ENCODE measurements around the gene SPTBN1. TPM values are rescaled to one million over a fixed set of nuclear protein-coding genes. Genes with fewer than 3 reads are reported as not detected.

Gene SPTBN1
- total RNA-seq, 2 experiments from 2014 or later: 171 to 184 TPM

DNA sequence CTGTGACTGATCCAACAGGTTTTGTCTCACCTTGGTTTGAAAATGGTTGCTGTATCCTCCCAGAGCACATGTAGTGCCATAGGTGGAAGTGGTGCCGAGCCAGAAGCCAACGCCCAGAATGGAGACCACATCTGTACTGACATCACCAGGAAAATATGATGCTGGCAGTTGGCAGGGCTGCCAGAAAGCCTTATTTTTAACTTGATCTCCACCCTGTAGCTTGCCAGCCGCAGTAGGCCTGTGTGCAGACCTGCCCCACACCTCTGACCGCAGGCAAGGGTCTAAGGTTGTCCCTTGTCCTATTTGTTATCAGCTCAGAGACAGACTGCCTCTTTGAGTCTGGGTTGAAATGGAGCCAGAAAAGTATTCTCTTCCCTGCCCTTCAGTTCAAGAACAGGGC, 143.8 kb downstream of the SPTBN1 start:
- Mint-ChIP-seq H3K36me3 (ENCODE audit: low read depth) (peaks cover 73% of the 10 kb centered on the region), H3K4me1 (peaks cover 98% of the 10 kb centered on the region), H3K4me3 (no peak overlapping the region), H3K27ac (peak overlapping the region; percentile 74), H3K9me3 (no peaks in the 10 kb centered on the region), H3K27me3 (no peaks in the 10 kb centered on the region)
- CTCF ChIA-PET: interaction anchor here (0.6 to 2.5 kb wide), 5 partner anchors 24 to 76 kb away, joined by 3 to 6 read pairs (median 3); no protein-coding TSS in a partner anchor
- POLR2A ChIA-PET: no interaction called here
- DNase-seq: peak; percentile 50

DNA sequence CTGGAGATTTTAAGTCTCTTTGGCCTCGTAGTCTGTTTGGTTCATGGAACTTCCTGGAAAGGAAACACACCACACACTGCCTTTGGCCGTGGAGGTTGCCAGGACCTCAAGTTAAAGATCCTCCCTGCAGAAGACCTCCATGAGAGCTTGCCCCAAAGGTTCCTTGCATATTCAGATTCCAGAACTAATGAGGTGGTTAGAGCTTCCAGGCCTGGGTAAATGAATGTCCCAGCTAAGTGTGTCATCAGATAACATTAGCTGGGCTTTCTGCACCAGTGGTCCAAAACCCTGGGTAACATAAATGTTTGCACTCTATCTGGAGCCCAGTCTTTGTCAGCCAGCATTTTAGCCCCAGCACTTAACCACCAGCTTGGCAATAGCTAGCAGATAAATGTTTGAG, 145.2 kb downstream of the SPTBN1 start:
- CTCF ChIA-PET: interaction anchor here (1.0 to 2.5 kb wide), 2 partner anchors 15 to 39 kb away, joined by 3 to 6 read pairs; no protein-coding TSS in a partner anchor
- peaks cover 98% of the 10 kb centered on the region for H3K4me1 Mint-ChIP-seq
- peak overlapping the region; percentile 72 for H3K27ac Mint-ChIP-seq
- H3K36me3 Mint-ChIP-seq (ENCODE audit: low read depth): peaks cover 62% of the 10 kb centered on the region
- no peak for DNase-seq
- H3K4me3 Mint-ChIP-seq: no peak overlapping the region
- POLR2A ChIA-PET: no interaction called here
- no peaks in the 10 kb centered on the region for H3K27me3 Mint-ChIP-seq
- no peaks in the 10 kb centered on the region for H3K9me3 Mint-ChIP-seq

DNA sequence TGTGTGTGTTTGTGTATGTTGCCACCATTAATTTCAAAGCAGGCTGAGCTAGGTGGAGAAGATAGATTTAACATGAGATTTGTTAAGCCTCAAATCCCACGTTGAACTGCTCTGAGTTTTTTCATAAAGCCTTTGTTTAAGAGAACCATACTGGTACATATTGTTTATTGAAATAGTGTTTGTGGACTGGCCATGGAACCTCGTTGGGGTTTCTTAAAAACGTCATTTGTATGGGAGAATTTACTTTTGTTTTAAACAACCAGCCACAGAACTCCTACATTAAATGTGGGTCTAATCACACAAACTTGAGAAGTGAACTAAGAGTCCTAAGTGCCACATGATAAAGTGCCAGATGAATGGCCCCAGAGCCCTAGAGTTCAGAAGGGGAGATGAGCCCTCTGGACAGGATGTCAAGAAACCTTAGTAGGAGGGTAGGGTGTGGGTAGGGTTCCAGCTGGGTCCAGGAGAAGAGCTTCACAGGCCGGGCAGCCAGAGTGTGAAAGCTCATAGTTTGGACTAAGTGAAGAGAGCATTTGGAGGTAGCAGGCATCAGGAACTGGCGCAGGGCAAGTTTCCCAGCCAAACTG, 146.7 kb downstream of the SPTBN1 start:
- Mint-ChIP-seq H3K27ac (peak overlapping the region; percentile 70), H3K36me3 (ENCODE audit: low read depth) (peaks cover 61% of the 10 kb centered on the region), H3K4me3 (no peak overlapping the region), H3K4me1 (peaks cover 91% of the 10 kb centered on the region), H3K27me3 (no peaks in the 10 kb centered on the region), H3K9me3 (no peaks in the 10 kb centered on the region)
- ChIA-PET CTCF (interaction anchor here (1.1 to 1.4 kb wide), 3 partner anchors 23 to 44 kb away, joined by 3 read pairs; no protein-coding TSS in a partner anchor), POLR2A (no interaction called here)
- DNase-seq: no peak

DNA sequence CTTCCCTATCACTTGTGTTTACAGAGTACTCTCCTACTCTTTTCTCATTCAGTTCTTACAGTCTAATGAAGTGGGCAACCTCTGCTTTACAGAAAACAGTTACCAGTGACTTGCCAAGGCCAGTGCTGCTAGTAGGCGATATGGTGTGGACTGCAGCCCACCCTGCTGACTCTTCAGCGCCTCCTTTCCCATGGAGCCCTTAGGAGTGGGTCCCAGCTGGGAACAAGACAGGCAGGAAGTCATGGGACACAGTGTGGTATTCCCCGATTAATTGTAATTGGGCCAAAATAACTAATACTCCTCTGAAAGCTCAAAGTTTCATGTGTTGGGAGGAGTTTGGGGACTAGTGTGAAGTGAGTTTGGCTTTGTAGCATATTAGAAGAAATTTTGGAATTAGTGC, 147.2 kb downstream of the SPTBN1 start:
- H3K36me3 Mint-ChIP-seq (ENCODE audit: low read depth): peaks cover 61% of the 10 kb centered on the region
- H3K27me3 Mint-ChIP-seq: no peaks in the 10 kb centered on the region
- H3K9me3 Mint-ChIP-seq: no peaks in the 10 kb centered on the region
- ChIA-PET CTCF (interaction anchor here (0.6 to 1.4 kb wide), 5 partner anchors 23 to 80 kb away, joined by 3 read pairs; no protein-coding TSS in a partner anchor), POLR2A (no interaction called here)
- peaks cover 91% of the 10 kb centered on the region for H3K4me1 Mint-ChIP-seq
- H3K27ac Mint-ChIP-seq: peak overlapping the region; percentile 70
- no peak for DNase-seq
- H3K4me3 Mint-ChIP-seq: no peak overlapping the region

DNA sequence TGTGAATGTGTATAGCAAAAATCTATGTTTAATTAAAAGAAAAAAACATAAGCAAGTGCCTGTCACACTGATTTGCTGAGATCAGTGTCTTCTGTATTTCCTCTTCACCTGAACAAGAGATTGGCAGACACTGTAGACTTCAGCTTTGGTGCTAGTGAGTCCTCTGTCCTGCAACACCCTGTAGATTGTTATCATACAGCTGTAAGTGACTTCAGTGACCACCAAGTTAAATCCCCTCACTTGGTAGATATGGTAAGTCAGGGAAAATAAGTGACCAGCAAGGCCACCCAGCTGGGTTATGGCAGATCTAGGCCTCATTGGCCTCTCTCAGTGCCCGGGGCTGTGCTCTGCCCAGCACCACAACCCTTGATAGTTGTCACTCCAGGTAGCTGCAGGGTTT, 147.7 kb downstream of the SPTBN1 start:
- CTCF ChIA-PET: interaction anchor here (0.6 to 2.0 kb wide), 5 partner anchors 18 to 80 kb away, joined by 3 to 6 read pairs (median 3); no protein-coding TSS in a partner anchor
- Mint-ChIP-seq H3K27me3 (no peaks in the 10 kb centered on the region), H3K4me3 (no peak overlapping the region), H3K36me3 (ENCODE audit: low read depth) (peaks cover 58% of the 10 kb centered on the region), H3K27ac (no peak overlapping the region), H3K4me1 (peaks cover 89% of the 10 kb centered on the region), H3K9me3 (no peaks in the 10 kb centered on the region)
- POLR2A ChIA-PET: no interaction called here
- no peak for DNase-seq

- ChIA-PET CTCF (interaction anchor here (1.0 to 2.0 kb wide), 4 partner anchors 16 to 100 kb away, joined by 3 to 6 read pairs (median 4); no protein-coding TSS in a partner anchor), POLR2A (no interaction called here)
- no peak for DNase-seq
- Mint-ChIP-seq H3K9me3 (no peaks in the 10 kb centered on the region), H3K27ac (peak overlapping the region; percentile 76), H3K4me3 (peak overlapping the region; percentile 30), H3K36me3 (ENCODE audit: low read depth) (peaks cover 49% of the 10 kb centered on the region), H3K27me3 (no peaks in the 10 kb centered on the region), H3K4me1 (peaks cover 88% of the 10 kb centered on the region)
Observed at GRCh38 chr2:54604871-54605270, 148.7 kb downstream of the SPTBN1 start.

GRCh38 chr2:54605836-54606235, 149.7 kb downstream of the SPTBN1 start:
- ChIA-PET CTCF (interaction anchor here (0.7 to 1.8 kb wide), 4 partner anchors 23 to 57 kb away, joined by 3 to 5 read pairs (median 3); no protein-coding TSS in a partner anchor), POLR2A (no interaction called here)
- peaks cover 86% of the 10 kb centered on the region for H3K4me1 Mint-ChIP-seq
- no peaks in the 10 kb centered on the region for H3K9me3 Mint-ChIP-seq
- H3K27ac Mint-ChIP-seq: peak overlapping the region; percentile 72
- peak overlapping the region; percentile 9 for H3K4me3 Mint-ChIP-seq
- H3K36me3 Mint-ChIP-seq (ENCODE audit: low read depth): peaks cover 40% of the 10 kb centered on the region
- DNase-seq: no peak
- no peaks in the 10 kb centered on the region for H3K27me3 Mint-ChIP-seq

DNA sequence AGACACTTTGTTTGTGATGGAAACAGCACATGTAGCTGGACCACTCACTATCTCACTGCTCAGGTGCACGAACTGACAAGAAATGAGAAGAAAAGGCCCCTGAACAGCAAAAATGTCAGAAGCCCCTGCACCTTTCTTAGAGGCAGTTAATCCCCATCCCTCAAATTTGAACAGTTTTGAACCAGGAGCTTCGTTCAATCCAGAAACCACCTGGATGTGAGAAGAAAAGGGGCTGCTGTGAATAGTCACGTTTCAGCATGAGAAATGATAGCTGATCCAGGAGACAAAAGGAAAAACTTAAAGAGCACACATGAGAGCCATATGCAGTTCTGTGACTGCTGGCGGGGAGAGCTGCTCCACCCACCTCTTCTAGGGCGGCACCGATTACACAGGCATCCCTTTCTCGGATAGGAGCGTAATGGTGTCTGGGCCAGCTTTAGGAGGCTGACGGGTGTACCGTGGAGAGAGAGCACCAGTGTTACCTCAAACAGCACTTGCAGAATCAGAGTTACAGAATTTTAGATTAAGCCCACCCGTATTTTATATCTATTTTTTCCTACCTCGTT, 150.3 kb downstream of the SPTBN1 start:
- Mint-ChIP-seq H3K9me3 (no peaks in the 10 kb centered on the region), H3K27me3 (no peaks in the 10 kb centered on the region), H3K4me3 (peak overlapping the region; percentile 18), H3K4me1 (peaks cover 81% of the 10 kb centered on the region), H3K36me3 (ENCODE audit: low read depth) (peaks cover 34% of the 10 kb centered on the region), H3K27ac (peak overlapping the region; percentile 72)
- POLR2A ChIA-PET: interaction anchor here (1.0 kb wide), 1 partner anchor 14 kb away, joined by 4 read pairs; no protein-coding TSS in a partner anchor
- CTCF ChIA-PET: interaction anchor here (0.7 to 1.8 kb wide), 4 partner anchors 22 to 57 kb away, joined by 3 to 5 read pairs (median 3); no protein-coding TSS in a partner anchor
- DNase-seq: peak; percentile 49

- Mint-ChIP-seq H3K36me3 (ENCODE audit: low read depth) (peaks cover 33% of the 10 kb centered on the region), H3K4me3 (no peak overlapping the region), H3K27ac (no peak overlapping the region), H3K27me3 (no peaks in the 10 kb centered on the region), H3K4me1 (peaks cover 70% of the 10 kb centered on the region), H3K9me3 (no peaks in the 10 kb centered on the region)
- POLR2A ChIA-PET: no interaction called here
- CTCF ChIA-PET: interaction anchor here (1.3 kb wide), 1 partner anchor 16 kb away, joined by 3 read pairs; no protein-coding TSS in a partner anchor
- no peak for DNase-seq
Observed at GRCh38 chr2:54608224-54608623, 152.1 kb downstream of the SPTBN1 start.

GRCh38 chr2:54609241-54609640, 153.1 kb downstream of the SPTBN1 start:
- POLR2A ChIA-PET: no interaction called here
- no peaks in the 10 kb centered on the region for H3K27me3 Mint-ChIP-seq
- no peak overlapping the region for H3K4me3 Mint-ChIP-seq
- H3K4me1 Mint-ChIP-seq: peaks cover 67% of the 10 kb centered on the region
- no peaks in the 10 kb centered on the region for H3K9me3 Mint-ChIP-seq
- no peak overlapping the region for H3K27ac Mint-ChIP-seq
- H3K36me3 Mint-ChIP-seq (ENCODE audit: low read depth): peaks cover 42% of the 10 kb centered on the region
- DNase-seq: no peak
- CTCF ChIA-PET: no interaction called here

GRCh38 chr2:54609647-54610046, 153.5 kb downstream of the SPTBN1 start:
- CTCF ChIA-PET: no interaction called here
- Mint-ChIP-seq H3K36me3 (ENCODE audit: low read depth) (peaks cover 40% of the 10 kb centered on the region), H3K27me3 (no peaks in the 10 kb centered on the region), H3K4me1 (peaks cover 63% of the 10 kb centered on the region), H3K9me3 (no peaks in the 10 kb centered on the region), H3K4me3 (no peak overlapping the region), H3K27ac (no peak overlapping the region)
- no peak for DNase-seq
- POLR2A ChIA-PET: no interaction called here

- peaks cover 43% of the 10 kb centered on the region for H3K36me3 Mint-ChIP-seq (ENCODE audit: low read depth)
- H3K4me3 Mint-ChIP-seq: no peak overlapping the region
- H3K9me3 Mint-ChIP-seq: no peaks in the 10 kb centered on the region
- peaks cover 53% of the 10 kb centered on the region for H3K4me1 Mint-ChIP-seq
- no peaks in the 10 kb centered on the region for H3K27me3 Mint-ChIP-seq
- DNase-seq: no peak
- ChIA-PET CTCF (interaction anchor here (0.6 kb wide), 1 partner anchor 131 kb away, joined by 4 read pairs; no protein-coding TSS in a partner anchor), POLR2A (interaction anchor here (0.6 kb wide), 1 partner anchor 665 kb away, joined by 3 read pairs; no protein-coding TSS in a partner anchor)
- no peak overlapping the region for H3K27ac Mint-ChIP-seq
Observed at GRCh38 chr2:54610700-54611099, 154.6 kb downstream of the SPTBN1 start.

DNA sequence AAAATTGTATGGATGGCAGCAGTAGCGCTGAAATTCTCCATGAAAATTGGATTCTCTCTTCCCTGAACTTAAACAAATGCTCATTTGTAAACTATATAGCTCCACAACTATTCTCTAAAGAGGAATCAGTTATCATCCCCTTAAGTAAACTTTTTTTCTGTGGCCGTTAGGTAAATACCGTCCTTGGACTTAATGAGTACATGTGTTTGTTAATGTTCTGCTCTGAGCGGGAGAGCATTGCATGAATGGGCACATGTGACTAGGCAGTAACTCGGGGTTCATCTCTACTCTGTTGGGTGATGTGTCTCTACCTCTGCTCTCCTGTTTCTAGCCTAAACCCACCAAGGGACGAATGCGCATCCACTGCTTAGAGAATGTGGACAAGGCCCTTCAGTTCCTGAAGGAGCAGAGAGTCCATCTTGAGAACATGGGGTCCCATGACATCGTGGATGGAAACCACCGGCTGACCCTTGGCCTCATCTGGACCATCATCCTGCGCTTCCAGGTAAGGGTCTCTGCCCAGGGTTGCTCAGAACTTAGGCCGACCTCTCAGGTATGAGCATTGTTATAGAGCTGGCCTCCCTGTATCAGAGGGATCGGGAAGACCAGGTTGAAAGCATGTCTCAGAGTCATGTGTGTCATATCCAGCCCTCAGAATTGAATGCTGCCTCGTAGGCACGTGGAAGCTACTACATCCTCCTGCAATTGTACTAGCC, 155.9 kb downstream of the SPTBN1 start:
- POLR2A ChIA-PET: no interaction called here

More for the DNA sequence above, 155.9 kb downstream of the SPTBN1 start:
- Mint-ChIP-seq H3K27ac (no peak overlapping the region), H3K4me3 (no peak overlapping the region), H3K4me1 (peaks cover 40% of the 10 kb centered on the region), H3K9me3 (no peaks in the 10 kb centered on the region), H3K27me3 (no peaks in the 10 kb centered on the region), H3K36me3 (ENCODE audit: low read depth) (peaks cover 44% of the 10 kb centered on the region)
- CTCF ChIA-PET: interaction anchor here (0.7 to 1.5 kb wide), 3 partner anchors 40 to 505 kb away, joined by 3 read pairs; no protein-coding TSS in a partner anchor
- DNase-seq: no peak
